HCT116 (cell line): Measurements from ENCODE around the gene RAB19. TPM values are rescaled to one million over a fixed set of nuclear protein-coding genes. Genes with fewer than 3 reads are reported as not detected.

Source experiments
- ATAC-seq: fragments of 200-7000 bp; cut with Tn5 transposase; 2 replicates; pipeline ENCODE4 v1.9.1; 2020; ENCODE audit warnings: mild to moderate bottlenecking, moderate library complexity
- BruUV-seq: library from RNA; stranded (reverse); fragments of 400-500 nt; replicated peaks from 2 replicates; lab custom pipeline; 2021; lab: Mats Ljungman, UMichigan
- CTCF ChIA-PET: fragments of 300-600 bp; sonication (Branson Sonifier 250); formaldehyde crosslinking; loops from one replicate; lab custom pipeline; 2021; ENCODE audit warnings: antibody characterized with exemption; lab: Charles Lee
- POLR2A ChIA-PET: fragments of 300-600, 350-600 bp; sonication (Branson Sonifier 250); formaldehyde crosslinking; loops from one replicate; lab custom pipeline; 2021; ENCODE audit warnings: antibody characterized with exemption; lab: Charles Lee
- RAD21 ChIA-PET, 2 experiments: fragments of 300-600 bp; sonication (Branson Sonifier 250); formaldehyde crosslinking; loops; one replicate each; lab custom pipeline; 2023; ENCODE audit warnings: low total read pairs in 2 of 2; ENCODE audit not compliant: uncharacterized antibody in 2 of 2, unreplicated experiment in 2 of 2, low non-redundant PET in 1 of 2; lab: Charles Lee
- DNase-seq: peaks from one replicate; pipeline ENCODE4 v3.0.0-alpha.2; 2010; ENCODE audit warnings: low read depth, low spot score
- H2AFZ ChIP-seq: fragments of 200-600 bp; shearing (Covaris generic), sonication (generic); 2 replicates; pipeline ENCODE4 v1.6.1; 2017; ENCODE audit warnings: low read depth, mixed run types, mixed read lengths, antibody characterized with exemption, low read length; ENCODE audit not compliant: poor library complexity, severe bottlenecking
- H3K27ac ChIP-seq: 2 replicates; pipeline ENCODE4 v1.5.1; 2012; ENCODE audit warnings: low read depth, low read length
- H3K27me3 ChIP-seq: fragments of 200-600 bp; sonication (generic); 2 replicates; pipeline ENCODE4 v1.6.1; 2016; ENCODE audit warnings: mixed run types, low read length, mixed read lengths; ENCODE audit not compliant: insufficient read depth
- H3K36me3 ChIP-seq, 2 experiments: fragments of 200-500 bp in 1 of 2; fragments of 200-600 bp in 1 of 2; sonication (Bioruptor generic) in 1 of 2; sonication (generic) in 1 of 2; 2 replicates each; pipeline versions ENCODE4 v1.5.1 to v1.6.1; 2014 to 2016; ENCODE audit warnings: low read length in 2 of 2, inconsistent platforms in 1 of 2, mixed read lengths in 1 of 2, mixed run types in 1 of 2; ENCODE audit not compliant: insufficient read depth in 2 of 2, control insufficient read depth in 1 of 2
- H3K4me1 ChIP-seq, 2 experiments: fragments of 200-600 bp in 1 of 2; sonication (generic) in 1 of 2; 2 replicates each; pipeline versions ENCODE4 v1.5.1 to v1.6.1; 2012 to 2017; ENCODE audit warnings: low read length in 2 of 2, inconsistent platforms in 1 of 2, mild to moderate bottlenecking in 1 of 2, mixed read lengths in 1 of 2, mixed run types in 1 of 2, moderate library complexity in 1 of 2; ENCODE audit not compliant: insufficient read depth in 2 of 2, control insufficient read depth in 1 of 2
- H3K4me2 ChIP-seq: fragments of 200-600 bp; sonication (generic); 2 replicates; pipeline ENCODE4 v1.6.1; 2017; ENCODE audit warnings: mixed run types, low read length, mixed read lengths
- H3K4me3 ChIP-seq, 2 experiments: fragments of 200-600 bp in 1 of 2; sonication (generic) in 1 of 2; replicated peaks in 1 of 2; 2 replicates each; pipeline ENCODE4 v1.5.1; 2011 to 2016; ENCODE audit warnings: low read length in 2 of 2, control low read depth in 1 of 2, low read depth in 1 of 2, mild to moderate bottlenecking in 1 of 2, mixed read lengths in 1 of 2, mixed run types in 1 of 2
- H3K79me2 ChIP-seq: fragments of 200-600 bp; sonication (generic); 2 replicates; pipeline ENCODE4 v1.6.1; 2017; ENCODE audit warnings: mild to moderate bottlenecking, mixed run types, low read length, moderate library complexity, mixed read lengths; ENCODE audit not compliant: insufficient read depth
- H3K9ac ChIP-seq: fragments of 200-600 bp; sonication (generic); 2 replicates; pipeline ENCODE4 v1.6.1; 2016; ENCODE audit warnings: low read length, mixed read lengths
- H3K9me2 ChIP-seq: fragments of 200-600 bp; sonication (generic), shearing (Covaris generic); 2 replicates; pipeline ENCODE4 v1.6.1; 2017; ENCODE audit warnings: mixed run types, mild to moderate bottlenecking, moderate library complexity; ENCODE audit not compliant: insufficient read depth
- H3K9me3 ChIP-seq, 2 experiments: fragments of 200-500 bp in 1 of 2; fragments of 200-600 bp in 1 of 2; sonication (Bioruptor generic) in 1 of 2; sonication (generic) in 1 of 2; 2 replicates each; pipeline ENCODE4 v1.6.1; 2014 to 2017; ENCODE audit warnings: low read length in 2 of 2, mixed read lengths in 2 of 2, inconsistent platforms in 1 of 2, low read depth in 1 of 2, mild to moderate bottlenecking in 1 of 2, mixed run types in 1 of 2, moderate library complexity in 1 of 2; ENCODE audit not compliant: control insufficient read depth in 1 of 2, insufficient read depth in 1 of 2
- H4K20me1 ChIP-seq: fragments of 200-600 bp; sonication (generic), shearing (Covaris generic); 2 replicates; pipeline ENCODE4 v1.6.1; 2017; ENCODE audit warnings: mixed run types, mild to moderate bottlenecking, moderate library complexity; ENCODE audit not compliant: insufficient read depth
- CBX3 ChIP-seq: IDR thresholded peaks from 2 replicates; pipeline ENCODE4 v1.6.1; 2012; ENCODE audit warnings: low read depth
- CEBPB ChIP-seq: IDR thresholded peaks from 2 replicates; pipeline ENCODE4 v1.6.1; 2012; ENCODE audit warnings: low read depth
- EGR1 ChIP-seq: IDR thresholded peaks from 2 replicates; pipeline ENCODE4 v1.6.1; 2012; ENCODE audit warnings: low read depth
- EZH2 ChIP-seq: fragments of 200-600 bp; sonication (generic); IDR thresholded peaks from 2 replicates; pipeline ENCODE4 v1.6.1; 2017; ENCODE audit warnings: antibody characterized with exemption, mixed run types
- EZH2phosphoT487 ChIP-seq: fragments of 200-600 bp; IDR thresholded peaks from 2 replicates; pipeline ENCODE4 v1.6.1; 2018; ENCODE audit warnings: antibody characterized with exemption, borderline replicate concordance
- FOSL1 ChIP-seq: IDR thresholded peaks from 2 replicates; pipeline ENCODE4 v1.6.1; 2012; ENCODE audit warnings: low read depth
- JUND ChIP-seq: IDR thresholded peaks from 2 replicates; pipeline ENCODE4 v1.6.1; 2012
- POLR2A ChIP-seq: IDR thresholded peaks from 2 replicates; pipeline ENCODE4 v1.7.0; 2011; ENCODE audit warnings: borderline replicate concordance; ENCODE audit not compliant: insufficient read depth, insufficient read length; ENCODE audit errors: extremely low read depth
- RAD21 ChIP-seq: IDR thresholded peaks from 2 replicates; pipeline ENCODE4 v1.6.1; 2012; ENCODE audit warnings: low read depth, mild to moderate bottlenecking
- SIN3A ChIP-seq: IDR thresholded peaks from 2 replicates; pipeline ENCODE4 v1.6.1; 2012; ENCODE audit warnings: low read depth
- SP1 ChIP-seq: IDR thresholded peaks from 2 replicates; pipeline ENCODE4 v1.6.1; 2012; ENCODE audit warnings: low read depth
- SRF ChIP-seq: IDR thresholded peaks from 2 replicates; pipeline ENCODE4 v1.6.1; 2012; ENCODE audit warnings: low read depth
- TCF7L2 ChIP-seq: IDR thresholded peaks from 2 replicates; pipeline ENCODE4 v1.7.0; 2011; ENCODE audit warnings: borderline replicate concordance, inconsistent platforms; ENCODE audit not compliant: insufficient read depth, insufficient read length; ENCODE audit errors: extremely low read depth
- ZFX ChIP-seq: fragments of 450-650 bp; IDR thresholded peaks from 2 replicates; pipeline ENCODE4 v1.6.1; 2017
- intact Hi-C: fragments of 100-400 bp; cut with micrococcal nuclease; formaldehyde crosslinking; loops from 2 replicates; pipeline ENCODE4 v1.10.0; 2022
- total RNA-seq: library from RNA; stranded (reverse); gene quantifications from one replicate; pipeline ENCODE4 v1.2.1, GENCODE V29; 2021; ENCODE audit not compliant: unreplicated experiment
- TF ChIP-seq, protein P1 (sequence below): IDR thresholded peaks from 2 replicates; pipeline ENCODE4 v1.6.1; 2011; ENCODE audit warnings: mild to moderate bottlenecking, low read length, moderate library complexity; ENCODE audit not compliant: insufficient replicate concordance; ENCODE audit errors: extremely low read depth
- TF ChIP-seq, protein P2 (sequence below): IDR thresholded peaks from 2 replicates; pipeline ENCODE4 v1.6.1; 2012
- TF ChIP-seq, protein P3 (sequence below): IDR thresholded peaks from 2 replicates; pipeline ENCODE4 v1.6.1; 2012
- TF ChIP-seq, protein P4 (sequence below), 3 experiments: fragments of 200-600 bp in 1 of 3; sonication (generic) in 1 of 3; IDR thresholded peaks in 2 of 3; conservative IDR thresholded peaks in 1 of 3; 2 replicates each; pipeline ENCODE4 v1.5.1; 2012 to 2017; ENCODE audit warnings: low read depth in 2 of 3, low read length in 2 of 3, antibody characterized with exemption in 1 of 3, borderline replicate concordance in 1 of 3, control low read depth in 1 of 3, mild to moderate bottlenecking in 1 of 3, mixed read lengths in 1 of 3, mixed run types in 1 of 3, moderate library complexity in 1 of 3; ENCODE audit not compliant: insufficient read depth in 1 of 3

RAB19 gene
- total RNA-seq, 1 experiment from 2014 or later, result 2.6 TPM

DNA sequence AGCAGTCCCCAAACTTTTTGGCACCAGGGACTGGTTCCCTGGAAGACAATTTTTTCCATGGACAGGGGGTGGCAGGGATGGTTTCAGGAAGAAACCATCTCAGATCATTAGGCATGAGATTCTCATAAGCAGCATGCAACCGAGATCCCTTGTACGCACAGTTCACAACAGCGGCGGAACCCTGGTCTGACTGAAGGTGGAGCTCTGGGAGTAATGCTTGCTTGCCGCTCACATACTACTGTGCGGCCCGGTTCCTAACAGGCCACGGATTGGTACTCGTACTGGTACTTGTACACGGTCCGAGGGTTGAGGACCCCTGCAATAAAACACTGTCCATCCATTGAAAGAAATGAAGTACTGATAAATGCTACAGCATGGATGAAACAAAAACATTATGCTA lies 42.6 kb downstream of the RAB19 start:
- DNase-seq, result no peak
- Histone ChIP-seq H3K9me2 (no peaks in the 10 kb centered on the region), H3K79me2 (no peaks in the 10 kb centered on the region), H3K4me2 (no peak overlapping the region), H3K9me3 (no peaks in the 10 kb centered on the region), H3K27me3 (no peaks in the 10 kb centered on the region), H3K4me1 (peaks cover 4 to 6% of the 10 kb centered on the region in 2 experiments), H3K4me3 (no peak overlapping the region), H3K27ac (no peak overlapping the region), H2AFZ (no peak overlapping the region), H4K20me1 (no peaks in the 10 kb centered on the region), H3K36me3 (no peaks in the 10 kb centered on the region), H3K9ac (no peak overlapping the region)
- BruUV-seq, result no TSS peak
- ATAC-seq, result no peak
- POLR2A ChIA-PET, result no interaction called here
- intact Hi-C loops, result loop anchor here (10.0 kb wide), 1 partner anchor 272 kb away; the partner anchor contains the start of gene KDM7A
- TF ChIP-seq RAD21 (no peak), POLR2A (no peak), CBX3 (no peak), CEBPB (no peak), ZFX (no peak), EZH2 (no peak), SP1 (no peak), EGR1 (no peak), JUND (no peak), SRF (no peak), FOSL1 (no peak), TCF7L2 (no peak), SIN3A (no peak), EZH2phosphoT487 (no peak)
- TF ChIP-seq, protein P1, sequence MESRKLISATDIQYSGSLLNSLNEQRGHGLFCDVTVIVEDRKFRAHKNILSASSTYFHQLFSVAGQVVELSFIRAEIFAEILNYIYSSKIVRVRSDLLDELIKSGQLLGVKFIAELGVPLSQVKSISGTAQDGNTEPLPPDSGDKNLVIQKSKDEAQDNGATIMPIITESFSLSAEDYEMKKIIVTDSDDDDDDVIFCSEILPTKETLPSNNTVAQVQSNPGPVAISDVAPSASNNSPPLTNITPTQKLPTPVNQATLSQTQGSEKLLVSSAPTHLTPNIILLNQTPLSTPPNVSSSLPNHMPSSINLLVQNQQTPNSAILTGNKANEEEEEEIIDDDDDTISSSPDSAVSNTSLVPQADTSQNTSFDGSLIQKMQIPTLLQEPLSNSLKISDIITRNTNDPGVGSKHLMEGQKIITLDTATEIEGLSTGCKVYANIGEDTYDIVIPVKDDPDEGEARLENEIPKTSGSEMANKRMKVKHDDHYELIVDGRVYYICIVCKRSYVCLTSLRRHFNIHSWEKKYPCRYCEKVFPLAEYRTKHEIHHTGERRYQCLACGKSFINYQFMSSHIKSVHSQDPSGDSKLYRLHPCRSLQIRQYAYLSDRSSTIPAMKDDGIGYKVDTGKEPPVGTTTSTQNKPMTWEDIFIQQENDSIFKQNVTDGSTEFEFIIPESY, result no peak
- TF ChIP-seq, protein P2, sequence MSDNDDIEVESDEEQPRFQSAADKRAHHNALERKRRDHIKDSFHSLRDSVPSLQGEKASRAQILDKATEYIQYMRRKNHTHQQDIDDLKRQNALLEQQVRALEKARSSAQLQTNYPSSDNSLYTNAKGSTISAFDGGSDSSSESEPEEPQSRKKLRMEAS, result no peak
- TF ChIP-seq, protein P3, sequence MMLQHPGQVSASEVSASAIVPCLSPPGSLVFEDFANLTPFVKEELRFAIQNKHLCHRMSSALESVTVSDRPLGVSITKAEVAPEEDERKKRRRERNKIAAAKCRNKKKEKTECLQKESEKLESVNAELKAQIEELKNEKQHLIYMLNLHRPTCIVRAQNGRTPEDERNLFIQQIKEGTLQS, result no peak
- TF ChIP-seq, protein P4, sequence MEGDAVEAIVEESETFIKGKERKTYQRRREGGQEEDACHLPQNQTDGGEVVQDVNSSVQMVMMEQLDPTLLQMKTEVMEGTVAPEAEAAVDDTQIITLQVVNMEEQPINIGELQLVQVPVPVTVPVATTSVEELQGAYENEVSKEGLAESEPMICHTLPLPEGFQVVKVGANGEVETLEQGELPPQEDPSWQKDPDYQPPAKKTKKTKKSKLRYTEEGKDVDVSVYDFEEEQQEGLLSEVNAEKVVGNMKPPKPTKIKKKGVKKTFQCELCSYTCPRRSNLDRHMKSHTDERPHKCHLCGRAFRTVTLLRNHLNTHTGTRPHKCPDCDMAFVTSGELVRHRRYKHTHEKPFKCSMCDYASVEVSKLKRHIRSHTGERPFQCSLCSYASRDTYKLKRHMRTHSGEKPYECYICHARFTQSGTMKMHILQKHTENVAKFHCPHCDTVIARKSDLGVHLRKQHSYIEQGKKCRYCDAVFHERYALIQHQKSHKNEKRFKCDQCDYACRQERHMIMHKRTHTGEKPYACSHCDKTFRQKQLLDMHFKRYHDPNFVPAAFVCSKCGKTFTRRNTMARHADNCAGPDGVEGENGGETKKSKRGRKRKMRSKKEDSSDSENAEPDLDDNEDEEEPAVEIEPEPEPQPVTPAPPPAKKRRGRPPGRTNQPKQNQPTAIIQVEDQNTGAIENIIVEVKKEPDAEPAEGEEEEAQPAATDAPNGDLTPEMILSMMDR (IDR thresholded peaks at IDR 0.05 in 2 of 3, conservative IDR thresholded peaks at IDR 0.05 in 1 of 3; ENCODE audit: borderline replicate concordance in 1 of 3, insufficient read depth in 1 of 3, low read depth in 2 of 3, low read length in 2 of 3), result no peak
- RAD21 ChIA-PET, result no interaction called here
- CTCF ChIA-PET, result no interaction called here
